ENCODE measurements around the gene PLEKHA8.

The PLEKHA8 gene

DNA sequence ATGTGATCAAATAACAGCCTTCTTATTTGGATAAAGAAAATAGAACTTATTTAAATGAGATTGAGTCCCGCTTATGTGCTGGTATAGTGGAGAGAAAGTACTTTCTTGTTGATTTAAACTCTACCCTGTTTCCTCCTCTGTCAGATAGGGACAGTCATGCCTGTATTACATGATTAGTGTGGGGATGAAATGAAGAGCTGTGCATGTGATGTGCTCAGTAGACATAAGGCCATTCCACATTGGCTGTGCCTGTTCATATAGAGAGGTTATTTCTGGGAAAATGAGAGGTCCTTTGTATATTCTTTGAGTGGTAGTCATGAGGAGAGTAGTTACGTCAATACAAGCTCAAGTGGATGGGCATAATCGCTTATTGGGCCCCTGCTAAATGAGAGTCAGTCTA, 112.2 kb downstream of the PLEKHA8 start:
- Histone ChIP-seq H3F3A (ENCODE audit: insufficient read depth, low read length) (peaks cover 4% of the 10 kb centered on the region; the same call in 1 of the 2 replicates), H3K4me1 (ENCODE audit: low read length) (peaks cover 8% of the 10 kb centered on the region; the same call in 1 of the 2 replicates), H3K4me3 (ENCODE audit: low read length) (no peak overlapping the region), H3K9me3 (replicated peaks; ENCODE audit: insufficient read depth, low read length) (no peaks in the 10 kb centered on the region), H3K27ac (ENCODE audit: low read length) (no peak overlapping the region), H3K27me3 (replicated peaks; ENCODE audit: insufficient read depth, low read length) (no peaks in the 10 kb centered on the region), H4K20me1 (ENCODE audit: insufficient read depth, low read length) (no peaks in the 10 kb centered on the region), H3K9ac (ENCODE audit: low read length) (no peak overlapping the region), H3K79me2 (ENCODE audit: low read length) (peaks cover 4% of the 10 kb centered on the region; the same call in 1 of the 2 replicates), H3K4me2 (ENCODE audit: low read depth, low read length) (no peak overlapping the region), H3K9me2 (replicated peaks; ENCODE audit: insufficient read depth, low read length) (no peaks in the 10 kb centered on the region), H2AFZ (ENCODE audit: low read length) (no peak overlapping the region), H3K36me3 (replicated peaks; ENCODE audit: insufficient read depth, low read length) (no peaks in the 10 kb centered on the region)
- TF ChIP-seq EZH2phosphoT487 (IDR thresholded peaks at IDR 0.05; ENCODE audit: low read length), result no peak
- no peak for DNase-seq

DNA sequence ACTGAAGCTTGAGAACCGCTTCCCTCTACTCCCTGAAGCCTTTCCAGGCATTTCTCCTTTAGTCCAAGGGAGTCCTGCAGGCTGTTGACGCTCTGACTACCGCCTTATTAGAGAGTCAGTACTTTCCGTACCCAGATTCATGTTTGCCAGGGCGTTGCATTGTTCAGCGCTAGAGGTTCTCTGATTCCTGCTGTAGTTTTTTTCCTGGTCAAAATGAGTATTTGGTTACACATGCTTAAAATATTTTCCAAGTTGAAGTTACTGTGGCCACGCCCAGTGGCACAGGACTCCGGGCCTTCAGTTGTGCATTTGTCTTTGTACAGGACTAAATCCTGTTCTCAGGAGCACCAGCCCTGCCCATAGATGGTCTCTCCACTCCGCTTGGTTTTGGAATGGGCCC, 114.5 kb downstream of the PLEKHA8 start:
- no peak overlapping the region for H3K27ac ChIP-seq (ENCODE audit: low read length)
- no peaks in the 10 kb centered on the region for H3K79me2 ChIP-seq (ENCODE audit: low read length)
- 0 out of 2 replicates have a peak overlapping the region, but pooled peaks have one; percentile 2 for H3K4me2 ChIP-seq (ENCODE audit: low read depth, low read length)

DNA sequence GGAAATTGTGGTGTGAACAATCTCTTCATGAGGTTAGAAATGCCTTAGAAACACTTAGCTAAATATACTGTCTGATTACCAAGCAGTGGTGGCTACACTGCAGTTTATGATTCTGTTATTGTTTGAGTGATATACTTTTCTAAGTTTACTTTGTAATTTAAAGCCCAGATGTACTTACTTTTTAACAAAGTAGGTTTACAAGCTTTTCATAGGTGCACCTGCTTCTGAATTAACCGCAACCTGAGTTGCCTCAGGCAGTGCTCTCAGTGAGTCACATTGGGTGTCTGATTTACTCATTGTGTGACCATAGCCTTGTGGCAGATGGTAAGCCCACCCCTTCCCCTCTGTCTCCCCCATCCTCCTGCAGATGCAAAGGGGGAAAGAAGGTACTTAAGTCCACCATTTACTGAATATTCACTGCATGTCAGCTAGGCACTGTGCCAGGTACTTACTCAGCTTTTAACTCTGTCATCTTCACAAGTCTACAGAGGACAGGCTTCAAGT, 115.6 kb downstream of the PLEKHA8 start:
- Histone ChIP-seq H3K36me3 (replicated peaks; ENCODE audit: insufficient read depth, low read length) (no peaks in the 10 kb centered on the region), H3K4me1 (ENCODE audit: low read length) (peaks cover 8% of the 10 kb centered on the region; the same call in 1 of the 2 replicates), H3K4me3 (ENCODE audit: low read length) (no peak overlapping the region), H4K20me1 (ENCODE audit: insufficient read depth, low read length) (no peaks in the 10 kb centered on the region), H3K27ac (ENCODE audit: low read length) (peak overlapping the region; percentile 43; the same call in 1 of the 2 replicates), H3F3A (ENCODE audit: insufficient read depth, low read length) (no peaks in the 10 kb centered on the region), H3K79me2 (ENCODE audit: low read length) (no peaks in the 10 kb centered on the region), H2AFZ (ENCODE audit: low read length) (no peak overlapping the region), H3K9me3 (replicated peaks; ENCODE audit: insufficient read depth, low read length) (no peaks in the 10 kb centered on the region), H3K27me3 (replicated peaks; ENCODE audit: insufficient read depth, low read length) (no peaks in the 10 kb centered on the region), H3K9ac (ENCODE audit: low read length) (no peak overlapping the region), H3K9me2 (replicated peaks; ENCODE audit: insufficient read depth, low read length) (no peaks in the 10 kb centered on the region), H3K4me2 (ENCODE audit: low read depth, low read length) (peak overlapping the region; percentile 2; the same call in 1 of the 2 replicates)
- TF ChIP-seq, protein P1, sequence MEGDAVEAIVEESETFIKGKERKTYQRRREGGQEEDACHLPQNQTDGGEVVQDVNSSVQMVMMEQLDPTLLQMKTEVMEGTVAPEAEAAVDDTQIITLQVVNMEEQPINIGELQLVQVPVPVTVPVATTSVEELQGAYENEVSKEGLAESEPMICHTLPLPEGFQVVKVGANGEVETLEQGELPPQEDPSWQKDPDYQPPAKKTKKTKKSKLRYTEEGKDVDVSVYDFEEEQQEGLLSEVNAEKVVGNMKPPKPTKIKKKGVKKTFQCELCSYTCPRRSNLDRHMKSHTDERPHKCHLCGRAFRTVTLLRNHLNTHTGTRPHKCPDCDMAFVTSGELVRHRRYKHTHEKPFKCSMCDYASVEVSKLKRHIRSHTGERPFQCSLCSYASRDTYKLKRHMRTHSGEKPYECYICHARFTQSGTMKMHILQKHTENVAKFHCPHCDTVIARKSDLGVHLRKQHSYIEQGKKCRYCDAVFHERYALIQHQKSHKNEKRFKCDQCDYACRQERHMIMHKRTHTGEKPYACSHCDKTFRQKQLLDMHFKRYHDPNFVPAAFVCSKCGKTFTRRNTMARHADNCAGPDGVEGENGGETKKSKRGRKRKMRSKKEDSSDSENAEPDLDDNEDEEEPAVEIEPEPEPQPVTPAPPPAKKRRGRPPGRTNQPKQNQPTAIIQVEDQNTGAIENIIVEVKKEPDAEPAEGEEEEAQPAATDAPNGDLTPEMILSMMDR (IDR thresholded peaks at IDR 0.05; ENCODE audit: low read length), result no peak
- TF ChIP-seq EZH2phosphoT487 (IDR thresholded peaks at IDR 0.05; ENCODE audit: low read length) (no peak), EZH2 (optimal IDR thresholded peaks at IDR 0.05; ENCODE audit: low read depth, low read length) (no peak)
- peak; percentile 41 for DNase-seq

More for the DNA sequence above, 114.5 kb downstream of the PLEKHA8 start:
- TF ChIP-seq EZH2 (optimal IDR thresholded peaks at IDR 0.05; ENCODE audit: low read depth, low read length) (no peak), EZH2phosphoT487 (IDR thresholded peaks at IDR 0.05; ENCODE audit: low read length) (no peak)
- TF ChIP-seq, protein P1 (IDR thresholded peaks at IDR 0.05; ENCODE audit: low read length), result no peak
- Histone ChIP-seq H3K9me2 (replicated peaks; ENCODE audit: insufficient read depth, low read length) (no peaks in the 10 kb centered on the region), H3K36me3 (replicated peaks; ENCODE audit: insufficient read depth, low read length) (no peaks in the 10 kb centered on the region), H3F3A (ENCODE audit: insufficient read depth, low read length) (no peaks in the 10 kb centered on the region), H3K9ac (ENCODE audit: low read length) (no peak overlapping the region), H3K9me3 (replicated peaks; ENCODE audit: insufficient read depth, low read length) (no peaks in the 10 kb centered on the region), H3K27me3 (replicated peaks; ENCODE audit: insufficient read depth, low read length) (no peaks in the 10 kb centered on the region), H4K20me1 (ENCODE audit: insufficient read depth, low read length) (no peaks in the 10 kb centered on the region), H3K4me1 (ENCODE audit: low read length) (peaks cover 8% of the 10 kb centered on the region; the same call in 1 of the 2 replicates), H3K4me3 (ENCODE audit: low read length) (no peak overlapping the region), H2AFZ (ENCODE audit: low read length) (no peak overlapping the region)
- DNase-seq, result no peak

DNA sequence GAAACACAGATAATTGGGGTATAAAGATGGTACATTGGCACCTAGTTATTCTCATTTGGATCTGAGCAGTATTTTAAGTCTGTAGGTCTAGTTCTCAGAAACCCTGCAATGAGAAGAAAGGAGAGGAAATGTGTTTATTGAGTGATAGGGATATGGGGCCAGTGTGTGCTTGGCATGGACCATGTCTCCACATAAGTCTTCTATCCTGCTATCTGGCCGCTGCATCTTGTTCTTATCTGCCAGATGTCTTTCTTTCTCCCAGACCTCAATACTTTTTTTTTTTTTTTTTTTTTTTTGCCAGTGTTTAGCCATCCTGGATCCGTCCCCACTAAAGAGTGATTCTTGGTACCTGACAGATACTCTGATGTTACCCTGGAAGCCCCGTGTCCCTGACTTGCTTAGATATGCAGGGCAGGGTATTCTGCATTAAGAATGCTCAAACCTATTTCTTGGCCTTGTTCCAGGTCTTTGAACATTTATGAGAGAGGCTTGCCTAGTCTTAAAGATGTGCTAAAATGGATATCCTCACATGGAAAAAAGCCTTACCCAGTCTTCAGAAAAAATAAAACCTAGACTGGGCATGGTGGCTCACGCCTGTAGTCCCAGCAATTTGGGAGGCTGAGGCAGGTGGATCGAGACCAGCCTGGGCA, 116.6 kb downstream of the PLEKHA8 start:
- H4K20me1 ChIP-seq (ENCODE audit: insufficient read depth, low read length), result no peaks in the 10 kb centered on the region
- no peak overlapping the region for H3K4me3 ChIP-seq (ENCODE audit: low read length)
- H2AFZ ChIP-seq (ENCODE audit: low read length), result no peak overlapping the region
- H3K27me3 ChIP-seq (replicated peaks; ENCODE audit: insufficient read depth, low read length), result no peaks in the 10 kb centered on the region
- H3K4me2 ChIP-seq (ENCODE audit: low read depth, low read length), result no peak overlapping the region
- no peaks in the 10 kb centered on the region for H3K9me3 ChIP-seq (replicated peaks; ENCODE audit: insufficient read depth, low read length)
- no peak for TF ChIP-seq EZH2 (optimal IDR thresholded peaks at IDR 0.05; ENCODE audit: low read depth, low read length)
- TF ChIP-seq, protein P1 (IDR thresholded peaks at IDR 0.05; ENCODE audit: low read length), result no peak
- TF ChIP-seq EZH2phosphoT487 (IDR thresholded peaks at IDR 0.05; ENCODE audit: low read length), result no peak
- DNase-seq, result no peak
- no peaks in the 10 kb centered on the region for H3K9me2 ChIP-seq (replicated peaks; ENCODE audit: insufficient read depth, low read length)
- H3K36me3 ChIP-seq (replicated peaks; ENCODE audit: insufficient read depth, low read length), result no peaks in the 10 kb centered on the region
- H3K4me1 ChIP-seq (ENCODE audit: low read length), result peaks cover 8% of the 10 kb centered on the region; the same call in 1 of the 2 replicates
- H3F3A ChIP-seq (ENCODE audit: insufficient read depth, low read length), result no peaks in the 10 kb centered on the region
- H3K27ac ChIP-seq (ENCODE audit: low read length), result no peak overlapping the region
- no peak overlapping the region for H3K9ac ChIP-seq (ENCODE audit: low read length)
- H3K79me2 ChIP-seq (ENCODE audit: low read length), result no peaks in the 10 kb centered on the region
